HL-60 (cell line): ENCODE data around the gene TET2.

ENCODE experiments used
- GABPA ChIP-seq: IDR thresholded peaks from 2 replicates; pipeline ENCODE4 v1.6.1; 2012; ENCODE audit warnings: low read depth
- POLR2AphosphoS5 ChIP-seq: IDR thresholded peaks from 2 replicates; pipeline ENCODE4 v1.6.1; 2012; ENCODE audit warnings: low read depth
- REST ChIP-seq: IDR thresholded peaks from 2 replicates; pipeline ENCODE4 v1.6.1; 2012; ENCODE audit warnings: low read depth; ENCODE audit not compliant: insufficient replicate concordance
- SPI1 ChIP-seq: IDR thresholded peaks from 2 replicates; pipeline ENCODE4 v1.6.1; 2012; ENCODE audit warnings: low read depth, mild to moderate bottlenecking, borderline replicate concordance
- TF ChIP-seq, protein P1 (sequence below): IDR thresholded peaks from one replicate; pipeline ENCODE4 v1.5.1; 2011; ENCODE audit warnings: low read length, control low read depth, inconsistent platforms; ENCODE audit not compliant: insufficient read depth

DNA sequence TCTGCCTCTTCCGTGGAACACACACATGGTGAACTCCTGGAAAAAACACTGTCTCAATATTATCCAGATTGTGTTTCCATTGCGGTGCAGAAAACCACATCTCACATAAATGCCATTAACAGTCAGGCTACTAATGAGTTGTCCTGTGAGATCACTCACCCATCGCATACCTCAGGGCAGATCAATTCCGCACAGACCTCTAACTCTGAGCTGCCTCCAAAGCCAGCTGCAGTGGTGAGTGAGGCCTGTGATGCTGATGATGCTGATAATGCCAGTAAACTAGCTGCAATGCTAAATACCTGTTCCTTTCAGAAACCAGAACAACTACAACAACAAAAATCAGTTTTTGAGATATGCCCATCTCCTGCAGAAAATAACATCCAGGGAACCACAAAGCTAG lies 87.9 kb downstream of the TET2 start:
- TF ChIP-seq, protein P1, sequence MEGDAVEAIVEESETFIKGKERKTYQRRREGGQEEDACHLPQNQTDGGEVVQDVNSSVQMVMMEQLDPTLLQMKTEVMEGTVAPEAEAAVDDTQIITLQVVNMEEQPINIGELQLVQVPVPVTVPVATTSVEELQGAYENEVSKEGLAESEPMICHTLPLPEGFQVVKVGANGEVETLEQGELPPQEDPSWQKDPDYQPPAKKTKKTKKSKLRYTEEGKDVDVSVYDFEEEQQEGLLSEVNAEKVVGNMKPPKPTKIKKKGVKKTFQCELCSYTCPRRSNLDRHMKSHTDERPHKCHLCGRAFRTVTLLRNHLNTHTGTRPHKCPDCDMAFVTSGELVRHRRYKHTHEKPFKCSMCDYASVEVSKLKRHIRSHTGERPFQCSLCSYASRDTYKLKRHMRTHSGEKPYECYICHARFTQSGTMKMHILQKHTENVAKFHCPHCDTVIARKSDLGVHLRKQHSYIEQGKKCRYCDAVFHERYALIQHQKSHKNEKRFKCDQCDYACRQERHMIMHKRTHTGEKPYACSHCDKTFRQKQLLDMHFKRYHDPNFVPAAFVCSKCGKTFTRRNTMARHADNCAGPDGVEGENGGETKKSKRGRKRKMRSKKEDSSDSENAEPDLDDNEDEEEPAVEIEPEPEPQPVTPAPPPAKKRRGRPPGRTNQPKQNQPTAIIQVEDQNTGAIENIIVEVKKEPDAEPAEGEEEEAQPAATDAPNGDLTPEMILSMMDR: no peak
- TF ChIP-seq GABPA (no peak), REST (no peak), POLR2AphosphoS5 (no peak), SPI1 (no peak)
